Neutrophil (primary cell): ENCODE data around the gene OPALIN.

Source experiments
- H3K27ac ChIP-seq: fragments of 200-600 bp; sonication (generic); 2 replicates; pipeline ENCODE4 v1.5.1; 2016; ENCODE audit warnings: mild to moderate bottlenecking, moderate library complexity
- H3K27me3 ChIP-seq: fragments of 200-600 bp; sonication (generic); 2 replicates; pipeline ENCODE4 v1.6.0; 2016; ENCODE audit warnings: mild to moderate bottlenecking
- H3K36me3 ChIP-seq: fragments of 200-600 bp; sonication (generic); 2 replicates; pipeline ENCODE4 v1.5.1; 2017
- H3K4me1 ChIP-seq, 2 experiments: fragments of 200-600 bp in 1 of 2; sonication (generic) in 1 of 2; 1 replicate in 1 of 2; 2 replicates in 1 of 2; pipeline versions ENCODE4 v1.5.1 to v1.6.1; 2013 to 2016; ENCODE audit warnings: low read depth in 1 of 2, low read length in 1 of 2, mild to moderate bottlenecking in 1 of 2, moderate library complexity in 1 of 2; ENCODE audit not compliant: control insufficient read depth in 1 of 2, insufficient read depth in 1 of 2
- H3K4me3 ChIP-seq, 2 experiments: fragments of 200-600 bp in 1 of 2; sonication (generic) in 1 of 2; 1 replicate in 1 of 2; 2 replicates in 1 of 2; pipeline ENCODE4 v1.5.1; 2013 to 2016; ENCODE audit warnings: low read depth in 1 of 2, low read length in 1 of 2, mild to moderate bottlenecking in 1 of 2, moderate library complexity in 1 of 2
- H3K9me3 ChIP-seq: fragments of 200-600 bp; sonication (generic); 2 replicates; pipeline ENCODE4 v1.5.1; 2016
- CTCF ChIP-seq: fragments of 200-600 bp; sonication (generic); IDR thresholded peaks from 2 replicates; pipeline ENCODE4 v1.5.1; 2016; ENCODE audit warnings: antibody characterized with exemption

OPALIN gene, protein sequence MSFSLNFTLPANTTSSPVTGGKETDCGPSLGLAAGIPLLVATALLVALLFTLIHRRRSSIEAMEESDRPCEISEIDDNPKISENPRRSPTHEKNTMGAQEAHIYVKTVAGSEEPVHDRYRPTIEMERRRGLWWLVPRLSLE

GRCh38 chr10:96358851-96359540 is at the start of gene OPALIN:
TSS of gene OPALIN (minus strand) at chr10:96359002. CDS start at chr10:96358896, 106 bp downstream.
- Histone ChIP-seq H3K36me3 (no peaks in the 10 kb centered on the region), H3K27me3 (peaks cover 9% of the 10 kb centered on the region), H3K4me3 (no peak within 1 kb of the TSS), H3K9me3 (no peaks in the 10 kb centered on the region), H3K27ac (no peak within 1 kb of the TSS), H3K4me1 (no peaks in the 10 kb centered on the region)
- no peak for TF ChIP-seq CTCF

DNA sequence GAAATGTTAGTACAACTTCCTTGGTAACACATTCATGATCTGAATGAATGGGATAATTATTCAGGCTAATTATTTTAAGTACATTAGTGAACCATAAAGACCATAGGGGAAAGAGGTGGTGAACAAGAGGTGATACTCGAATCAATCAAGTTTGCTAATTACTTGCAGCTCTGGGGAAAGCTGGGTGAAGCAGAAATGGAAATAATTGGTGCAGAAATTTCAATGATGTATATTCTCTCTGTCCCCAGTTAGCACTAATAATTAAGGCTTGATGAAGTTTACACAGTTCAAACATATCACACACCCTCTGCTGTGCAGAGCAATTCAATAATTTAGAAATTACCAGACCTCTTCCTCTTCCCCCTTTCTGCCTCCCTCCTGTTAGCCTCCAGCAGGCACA is 49.4 kb upstream of the OPALIN start:
- Histone ChIP-seq H3K4me3 (no peak overlapping the region), H3K27me3 (peaks cover 63% of the 10 kb centered on the region), H3K4me1 (no peaks in the 10 kb centered on the region), H3K9me3 (no peaks in the 10 kb centered on the region), H3K27ac (no peak overlapping the region), H3K36me3 (no peaks in the 10 kb centered on the region)
- TF ChIP-seq CTCF: no peak

GRCh38 chr10:96407560-96408069 is 48.8 kb upstream of the OPALIN start:
- Histone ChIP-seq H3K27me3 (peaks cover 63% of the 10 kb centered on the region), H3K36me3 (no peaks in the 10 kb centered on the region), H3K27ac (no peak overlapping the region), H3K4me3 (no peak overlapping the region), H3K9me3 (no peaks in the 10 kb centered on the region), H3K4me1 (no peaks in the 10 kb centered on the region)
- TF ChIP-seq CTCF: no peak

DNA sequence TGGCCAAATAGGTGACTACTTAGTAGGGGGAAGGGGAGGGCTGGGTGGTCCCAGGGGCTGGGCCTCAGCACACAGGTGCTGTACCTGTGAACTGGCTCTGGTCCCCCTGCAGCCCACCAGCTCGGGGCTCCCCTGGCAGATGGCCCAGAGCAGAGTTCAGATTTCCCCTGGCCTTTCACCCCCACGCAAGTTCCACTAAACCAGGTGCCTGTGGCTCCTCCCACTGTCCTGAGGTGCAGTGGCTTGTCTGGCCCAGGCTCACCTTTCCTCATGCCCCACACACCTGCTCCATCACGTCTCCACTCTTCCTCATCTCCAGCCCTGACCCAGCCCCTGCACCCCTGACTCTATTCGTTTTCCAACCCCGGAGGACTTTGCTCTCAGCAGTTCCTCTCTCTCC is 47.3 kb upstream of the OPALIN start:
- H3K9me3 ChIP-seq: no peaks in the 10 kb centered on the region
- H3K36me3 ChIP-seq: no peaks in the 10 kb centered on the region
- H3K4me3 ChIP-seq: no peak overlapping the region
- peaks cover 62% of the 10 kb centered on the region for H3K27me3 ChIP-seq
- H3K4me1 ChIP-seq: no peaks in the 10 kb centered on the region
- H3K27ac ChIP-seq: no peak overlapping the region
- no peak for TF ChIP-seq CTCF

GRCh38 chr10:96402417-96403305 is 43.9 kb upstream of the OPALIN start:
- Histone ChIP-seq H3K4me3 (no peak overlapping the region), H3K27ac (no peak overlapping the region), H3K36me3 (no peaks in the 10 kb centered on the region), H3K27me3 (peaks cover 51% of the 10 kb centered on the region), H3K9me3 (no peaks in the 10 kb centered on the region), H3K4me1 (no peaks in the 10 kb centered on the region)
- no peak for TF ChIP-seq CTCF
